ENCODE data around the gene TENM4.
"Not testable (repeated sequence)": the region's sequence is repeated elsewhere in the genome, so short reads cannot be mapped to it uniquely, and the experiment has no call there.

TENM4 gene

DNA sequence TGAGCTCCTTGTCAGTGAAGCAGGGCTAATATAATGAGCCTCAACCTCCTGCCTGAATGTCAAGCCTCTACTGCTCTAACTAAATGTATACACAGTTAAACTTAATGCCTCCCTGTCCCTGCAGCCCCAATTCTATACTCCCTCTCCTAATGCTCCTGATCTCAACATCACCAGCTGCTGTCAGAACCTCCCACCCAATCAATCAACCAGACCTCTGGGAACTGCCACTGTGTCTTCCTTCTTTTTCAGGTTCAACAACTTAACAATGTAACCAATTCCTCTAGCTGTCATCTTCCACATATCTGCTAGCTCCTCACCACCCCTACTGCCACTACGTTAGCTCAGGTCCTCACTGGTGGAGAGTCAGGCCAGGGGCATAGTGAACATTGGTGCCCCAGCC, 526.3 kb downstream of the TENM4 start:
- no peak for DNase-seq

DNA sequence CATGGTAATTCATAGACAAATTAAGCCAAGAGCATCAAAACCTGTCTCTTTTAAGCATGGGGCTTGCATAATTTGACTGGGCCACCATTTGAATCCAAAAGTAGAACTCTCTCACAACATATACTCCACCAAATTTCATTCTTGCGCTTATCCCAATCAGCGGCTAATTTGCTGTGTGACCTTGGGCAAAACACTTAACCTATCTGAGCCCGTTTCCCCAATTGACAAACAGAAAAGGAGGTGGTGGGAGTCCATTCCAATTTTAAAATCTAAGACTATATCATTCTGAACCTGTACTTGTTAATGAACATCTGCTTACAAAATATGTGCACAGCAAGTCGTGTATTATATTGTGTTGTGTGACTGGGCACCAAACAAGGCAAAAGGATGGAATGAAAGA, 528.1 kb downstream of the TENM4 start:
- no peak for DNase-seq

DNA sequence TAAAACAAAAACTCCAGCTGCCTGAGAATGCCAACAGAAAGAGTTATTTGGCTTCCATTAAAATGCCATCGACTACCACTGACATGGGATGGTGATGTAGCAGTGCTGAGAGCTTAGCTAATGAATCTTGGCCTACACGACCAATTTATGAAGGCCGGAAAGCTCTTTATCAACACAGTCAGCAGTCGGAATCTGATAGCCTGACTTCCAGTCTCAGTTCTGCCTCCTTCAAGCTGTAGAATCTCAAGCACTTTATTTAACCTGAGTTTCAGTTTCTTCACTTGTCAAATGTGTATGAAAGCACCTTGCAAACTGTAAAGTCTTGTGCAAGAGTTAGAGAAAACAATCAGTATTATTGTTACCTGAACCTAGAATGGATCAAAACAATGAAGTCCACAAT, 530.5 kb downstream of the TENM4 start:
- DNase-seq, result no peak

- DNase-seq, result no peak
These were observed 531.4 kb downstream of the TENM4 start for GRCh38 chr11:78909386-78909785.

- DNase-seq, result no peak
These were observed 533.2 kb downstream of the TENM4 start for GRCh38 chr11:78907636-78908035.

- DNase-seq, result no peak
These were observed 534.3 kb downstream of the TENM4 start for GRCh38 chr11:78906566-78906965.

- no peak for DNase-seq
These were observed 535.1 kb downstream of the TENM4 start for GRCh38 chr11:78905756-78906155.

DNA sequence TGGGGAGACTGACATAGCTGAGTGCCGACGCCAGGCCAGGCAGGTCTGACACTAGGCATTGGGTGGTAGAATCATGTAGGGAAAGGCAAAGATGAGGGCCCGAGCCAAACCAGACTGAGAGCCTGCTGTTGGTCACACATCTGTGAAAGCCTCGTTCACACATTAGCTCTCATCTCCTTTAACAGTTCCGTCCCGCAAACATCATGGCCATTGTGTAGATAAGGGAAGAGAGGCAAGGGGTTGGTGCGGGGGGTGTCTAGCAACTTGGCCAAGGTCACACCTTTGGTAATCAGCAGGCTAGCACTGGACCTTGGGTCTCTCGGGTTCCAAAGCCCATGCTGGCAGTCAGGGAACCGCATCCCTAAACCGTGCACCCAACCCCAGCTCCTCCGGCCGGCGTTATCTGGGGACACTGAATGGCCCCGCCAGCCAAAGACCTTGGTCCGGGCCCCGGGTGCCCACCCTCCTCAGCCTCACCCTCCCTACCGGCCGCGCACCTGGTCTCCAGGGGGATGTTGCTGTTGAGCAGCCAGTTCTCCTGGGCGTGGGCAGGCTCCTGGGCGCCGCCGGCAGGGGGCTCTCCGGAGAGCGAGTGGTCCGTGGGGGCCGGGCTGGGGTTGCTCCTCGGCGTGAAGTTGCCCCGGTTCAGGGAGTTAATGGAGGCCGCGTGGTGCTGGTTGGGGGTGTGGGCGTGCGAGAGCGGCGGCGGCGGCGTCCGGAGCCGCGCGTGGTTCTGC, 537.9 kb downstream of the TENM4 start:
- DNase-seq, result no peak

GRCh38 chr11:78901831-78902230, 539.0 kb downstream of the TENM4 start:
- no peak for DNase-seq

DNA sequence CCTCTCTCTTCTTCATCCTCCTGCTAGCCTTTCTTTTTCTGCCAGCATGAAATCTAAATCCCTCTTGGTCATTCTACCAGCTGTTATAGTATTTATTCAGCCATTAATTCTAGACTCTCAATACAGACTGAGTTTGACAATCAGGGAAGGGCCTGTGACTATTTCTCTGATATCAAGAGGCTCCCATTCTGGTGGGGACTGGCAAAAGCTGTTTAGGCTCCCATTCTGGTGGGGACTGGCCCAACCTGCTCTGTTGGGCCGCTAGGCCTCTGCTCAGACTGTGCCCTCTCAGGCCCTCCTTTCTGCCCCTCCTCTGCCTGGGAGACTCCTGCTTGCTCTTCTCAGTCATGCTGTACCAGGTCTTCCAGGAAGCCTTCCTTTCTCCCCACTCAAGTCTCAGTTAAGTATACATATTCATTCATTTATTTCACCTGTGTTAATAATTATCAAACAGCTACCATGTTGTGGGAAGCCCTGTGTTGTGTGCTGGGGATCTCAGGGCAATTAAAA, 542.5 kb downstream of the TENM4 start:
- DNase-seq, result no peak

DNA sequence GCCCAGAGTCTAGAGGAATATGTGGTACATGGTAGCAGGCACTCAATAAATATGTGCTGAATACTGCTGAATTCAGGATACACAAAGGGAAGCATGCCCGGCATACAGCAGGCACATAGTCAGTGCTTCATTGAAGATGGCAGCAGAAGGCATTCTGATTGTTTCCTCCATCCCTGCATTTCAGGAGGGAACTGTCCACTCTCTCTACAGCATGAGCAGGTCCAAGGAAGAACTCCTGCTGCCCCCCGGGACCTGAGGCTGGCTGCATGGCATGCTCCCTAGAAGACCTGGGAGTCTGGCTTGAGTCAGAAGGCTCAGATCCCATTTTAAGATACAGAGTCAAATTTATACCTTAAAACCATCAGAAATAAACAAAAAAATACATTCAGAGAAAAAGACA, 546.8 kb downstream of the TENM4 start:
- DNase-seq, result no peak

- DNase-seq, result no peak
These were observed 551.1 kb downstream of the TENM4 start for GRCh38 chr11:78889698-78890097.

- DNase-seq, result no peak
These were observed 554.2 kb downstream of the TENM4 start for GRCh38 chr11:78886616-78887015.

DNA sequence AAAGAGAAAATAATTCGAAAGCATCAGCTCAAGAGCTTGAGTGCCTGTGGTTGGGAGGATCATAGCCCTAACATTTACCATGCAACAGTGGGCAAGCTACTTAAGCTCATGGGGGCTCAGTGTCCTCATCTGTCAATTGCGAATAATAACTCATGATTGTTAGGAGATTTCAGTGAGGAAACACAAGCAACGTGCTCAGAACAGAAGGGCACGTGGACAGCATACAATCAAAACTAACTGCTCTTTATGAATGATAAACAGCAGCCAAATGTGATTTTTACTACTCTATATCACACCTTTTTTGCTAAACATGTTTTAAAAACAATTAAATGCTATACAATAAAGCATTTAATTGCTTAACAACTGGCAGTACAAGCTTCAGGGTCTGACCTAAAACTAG, 556.1 kb downstream of the TENM4 start:
- DNase-seq, result no peak

- DNase-seq, result no peak
These were observed 557.3 kb downstream of the TENM4 start for GRCh38 chr11:78883506-78883905.

- not testable (repeated sequence) for DNase-seq
These were observed 561.5 kb downstream of the TENM4 start for GRCh38 chr11:78879094-78879980.

GRCh38 chr11:78878631-78879030, 562.2 kb downstream of the TENM4 start:
- DNase-seq, result no peak

DNA sequence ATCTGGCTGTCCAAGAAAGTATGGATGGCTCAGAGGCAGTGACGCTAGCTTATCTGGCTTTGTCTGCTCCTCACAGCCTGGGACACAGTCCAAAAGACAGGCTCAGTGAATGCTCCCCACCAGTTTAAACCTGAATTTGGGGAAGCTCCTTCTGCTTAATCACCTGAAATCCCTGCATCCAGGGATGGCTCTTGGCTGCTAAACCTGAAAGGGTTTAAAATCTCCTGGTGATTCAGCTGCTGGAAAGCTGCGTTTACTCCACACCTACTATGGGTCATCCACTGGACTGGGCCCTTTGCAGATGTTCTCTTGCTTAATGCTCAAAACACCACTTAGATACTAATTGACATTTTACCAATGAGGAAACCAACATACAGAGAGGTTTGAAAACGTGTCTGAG, 564.2 kb downstream of the TENM4 start:
- DNase-seq, result no peak

DNA sequence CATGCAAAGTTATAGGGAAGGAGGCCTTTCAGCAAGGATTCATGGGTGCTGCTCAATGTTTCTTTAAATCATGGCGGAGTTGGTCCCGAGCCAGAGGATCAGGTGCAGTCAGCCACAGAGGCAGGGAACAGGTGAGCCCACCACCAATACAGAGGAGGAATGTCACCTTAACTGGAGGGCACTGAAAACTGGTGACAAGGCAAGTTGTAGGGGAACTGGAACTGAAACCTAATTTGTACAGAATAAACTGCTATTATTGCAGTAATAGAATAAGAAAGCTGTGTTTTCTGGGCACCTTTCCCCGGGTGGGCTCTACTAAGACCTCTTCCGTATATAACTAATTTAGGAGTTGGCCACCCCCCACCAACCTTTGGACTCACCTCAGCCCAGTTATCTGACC, 570.2 kb downstream of the TENM4 start:
- no peak for DNase-seq

DNA sequence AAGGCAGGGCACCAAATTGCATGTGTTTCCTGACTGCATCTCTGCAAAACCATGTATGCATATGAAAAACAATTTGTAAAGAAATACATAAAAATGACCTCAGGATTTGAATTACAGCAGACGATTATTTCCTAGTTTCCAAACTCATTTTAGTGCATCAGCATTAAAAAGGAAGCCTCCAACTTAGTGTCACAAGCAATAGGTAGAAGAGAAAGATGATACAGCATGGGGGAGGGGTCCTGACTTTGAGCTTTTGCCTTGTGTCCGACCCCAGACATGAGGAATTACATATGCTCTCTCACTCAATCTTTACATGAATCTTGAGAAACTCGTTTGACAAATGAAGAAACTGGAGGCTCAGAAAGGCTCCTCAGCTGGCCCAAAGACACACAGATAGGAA, 571.5 kb downstream of the TENM4 start:
- no peak for DNase-seq

DNA sequence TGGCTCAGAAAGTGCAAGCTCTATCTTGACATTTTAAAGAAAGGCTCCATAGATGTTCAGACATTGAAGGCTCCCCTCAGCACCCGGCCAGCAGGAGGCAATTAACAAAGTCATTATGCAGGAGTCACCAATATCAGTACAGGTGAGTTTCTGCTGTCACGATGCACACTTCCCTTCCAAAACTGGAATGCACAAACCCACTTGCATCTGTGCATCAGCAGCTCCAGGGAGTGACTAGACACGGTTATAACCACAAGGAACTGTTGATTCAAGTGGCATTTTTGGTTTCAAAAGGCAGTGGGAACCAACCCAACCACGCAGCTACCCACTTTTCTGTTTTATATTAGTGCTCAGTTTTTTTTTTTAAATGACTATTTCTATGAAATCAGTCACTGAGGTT, 572.3 kb downstream of the TENM4 start:
- no peak for DNase-seq

GRCh38 chr11:78860720-78861422, 580.0 kb downstream of the TENM4 start:
- no peak for DNase-seq

DNA sequence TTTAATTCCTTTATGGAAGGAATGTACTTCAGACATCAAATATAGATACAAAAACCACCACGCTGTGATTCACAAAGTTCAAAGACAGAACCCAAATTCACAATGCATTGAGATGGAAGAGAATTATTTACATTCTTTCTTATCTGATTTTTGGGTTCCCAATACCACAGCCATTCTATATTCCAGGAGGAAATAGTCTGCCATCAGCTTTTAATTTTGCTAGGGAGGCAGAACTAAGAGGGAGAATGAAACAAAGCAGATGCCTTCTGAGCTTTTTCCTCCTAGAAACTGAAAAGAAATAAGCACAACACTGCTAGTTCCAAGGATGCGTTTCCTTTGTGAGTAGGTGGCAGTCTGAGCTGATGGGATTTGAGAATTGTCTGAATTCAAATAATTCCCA, 583.1 kb downstream of the TENM4 start:
- DNase-seq, result no peak

- DNase-seq, result no peak
These were observed 584.6 kb downstream of the TENM4 start for GRCh38 chr11:78856211-78856610.
